MM.1S (cell line): Measurements from ENCODE around the gene MAP3K7CL.

ENCODE experiments used
- EZH2 ChIP-seq: fragments of 300-600 bp; sonication (generic); optimal IDR thresholded peaks from 2 replicates; pipeline ENCODE3; 2017; ENCODE audit warnings: low read depth, mild to moderate bottlenecking, antibody characterized with exemption, low read length, mixed read lengths
- EZH2phosphoT487 ChIP-seq: fragments of 300-600 bp; sonication (generic); IDR thresholded peaks from 2 replicates; pipeline ENCODE4 v1.6.1; 2018; ENCODE audit warnings: antibody characterized with exemption, low read length
- TF ChIP-seq, protein P1 (sequence below): fragments of 300-600 bp; sonication (generic); IDR thresholded peaks from 2 replicates; pipeline ENCODE4 v1.5.1; 2016; ENCODE audit warnings: antibody characterized with exemption, low read length, mixed read lengths

DNA sequence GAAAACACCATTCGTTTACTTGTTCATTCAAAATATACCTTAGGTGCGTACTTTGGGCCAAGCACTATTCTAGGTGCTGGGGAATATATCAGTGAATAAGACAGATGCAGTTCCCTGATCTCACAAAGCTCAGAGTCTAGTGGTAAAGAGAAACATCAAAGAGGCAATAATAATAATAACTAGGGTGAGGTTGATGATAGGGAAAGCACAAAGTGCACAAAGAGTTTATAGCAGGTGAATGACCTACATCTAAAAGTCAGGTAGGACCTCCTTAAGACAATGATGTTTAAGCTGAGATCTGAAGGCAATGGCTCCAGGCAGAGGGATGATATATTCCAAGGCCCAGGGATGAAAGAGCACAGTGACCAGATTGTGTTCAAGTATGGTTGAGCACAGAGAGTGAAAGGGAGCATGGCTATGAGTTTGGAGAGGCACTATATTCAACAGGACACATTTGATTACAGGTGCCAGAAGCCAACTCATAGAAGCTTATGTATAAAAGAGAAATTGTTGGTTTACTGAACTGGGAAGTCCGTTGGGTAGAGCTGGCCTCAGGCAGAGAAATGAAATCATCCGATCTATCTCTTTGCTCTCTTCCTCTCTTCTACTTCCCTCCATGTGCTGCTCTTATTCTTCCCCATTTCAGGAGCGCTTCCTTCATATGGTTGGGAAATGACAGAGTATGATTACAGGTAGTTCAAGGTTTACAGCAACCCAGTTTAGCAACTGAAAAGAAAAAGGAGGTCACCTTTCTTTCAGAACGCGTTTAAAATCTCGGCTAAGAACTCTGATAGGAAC lies 34.0 kb upstream of the MAP3K7CL start:
- TF ChIP-seq, protein P1, sequence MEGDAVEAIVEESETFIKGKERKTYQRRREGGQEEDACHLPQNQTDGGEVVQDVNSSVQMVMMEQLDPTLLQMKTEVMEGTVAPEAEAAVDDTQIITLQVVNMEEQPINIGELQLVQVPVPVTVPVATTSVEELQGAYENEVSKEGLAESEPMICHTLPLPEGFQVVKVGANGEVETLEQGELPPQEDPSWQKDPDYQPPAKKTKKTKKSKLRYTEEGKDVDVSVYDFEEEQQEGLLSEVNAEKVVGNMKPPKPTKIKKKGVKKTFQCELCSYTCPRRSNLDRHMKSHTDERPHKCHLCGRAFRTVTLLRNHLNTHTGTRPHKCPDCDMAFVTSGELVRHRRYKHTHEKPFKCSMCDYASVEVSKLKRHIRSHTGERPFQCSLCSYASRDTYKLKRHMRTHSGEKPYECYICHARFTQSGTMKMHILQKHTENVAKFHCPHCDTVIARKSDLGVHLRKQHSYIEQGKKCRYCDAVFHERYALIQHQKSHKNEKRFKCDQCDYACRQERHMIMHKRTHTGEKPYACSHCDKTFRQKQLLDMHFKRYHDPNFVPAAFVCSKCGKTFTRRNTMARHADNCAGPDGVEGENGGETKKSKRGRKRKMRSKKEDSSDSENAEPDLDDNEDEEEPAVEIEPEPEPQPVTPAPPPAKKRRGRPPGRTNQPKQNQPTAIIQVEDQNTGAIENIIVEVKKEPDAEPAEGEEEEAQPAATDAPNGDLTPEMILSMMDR: no peak
- TF ChIP-seq EZH2 (no peak), EZH2phosphoT487 (no peak)
